Activated CD4-positive, alpha-beta T cell treated with anti-CD3 and anti-CD28 coated beads, Interleukin-2, amount 10 ng/mL, durations not matched to agents 24 days and 14 days (primary cell): ENCODE results near the gene FKBP1A. TPM values are rescaled to one million over a fixed set of nuclear protein-coding genes. Genes with fewer than 3 reads are reported as not detected.

ENCODE experiments used
- DNase-seq: peaks from one replicate; pipeline ENCODE4 v3.0.0; 2022
- H3K27ac Mint-ChIP-seq: one replicate; pipeline ENCODE4 v1.8.0; 2022; ENCODE audit warnings: mild to moderate bottlenecking, mixed read lengths
- H3K27me3 Mint-ChIP-seq: one replicate; pipeline ENCODE4 v1.8.0; 2022; ENCODE audit warnings: mixed read lengths
- H3K36me3 Mint-ChIP-seq: one replicate; pipeline ENCODE4 v1.8.0; 2022; ENCODE audit warnings: low read depth, mild to moderate bottlenecking, mixed read lengths
- H3K4me1 Mint-ChIP-seq: one replicate; pipeline ENCODE4 v1.8.0; 2021; ENCODE audit warnings: mixed read lengths
- H3K4me3 Mint-ChIP-seq: one replicate; pipeline ENCODE4 v1.8.0; 2022; ENCODE audit warnings: mild to moderate bottlenecking, moderate library complexity, mixed read lengths
- H3K9me3 Mint-ChIP-seq: one replicate; pipeline ENCODE4 v1.8.0; 2021; ENCODE audit warnings: mixed read lengths
- intact Hi-C: fragments of 100-400 bp; cut with micrococcal nuclease; formaldehyde crosslinking; loops from one replicate; pipeline ENCODE4 v1.15.1; 2023
- total RNA-seq: library from RNA; stranded (reverse); gene quantifications from 2 replicates; pipeline ENCODE4 v1.2.3, GENCODE V29; 2022

The FKBP1A gene
- total RNA-seq, 1 donor from 2014 or later: 292 TPM

DNA sequence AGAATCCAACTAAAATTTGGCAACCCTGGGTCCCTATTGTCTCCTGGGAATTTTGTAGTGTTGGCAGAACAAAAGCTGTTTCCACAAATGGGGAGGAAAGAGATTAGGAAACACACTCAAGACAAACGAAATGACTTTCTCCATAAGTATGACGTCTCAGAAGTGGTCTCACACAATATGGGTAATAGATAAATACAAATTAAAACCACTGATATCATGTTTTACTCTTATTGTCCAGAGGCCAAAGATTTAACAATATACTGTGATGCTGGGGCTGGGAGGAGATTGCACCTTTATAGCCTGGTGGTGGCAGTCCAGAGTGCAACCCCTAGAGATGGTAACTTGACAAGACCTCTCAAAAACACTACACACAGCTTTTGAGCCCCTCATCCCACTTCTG is 18.6 kb downstream of the FKBP1A start:
- no peak overlapping the region for H3K4me3 Mint-ChIP-seq
- intact Hi-C loops: no loop called here
- H3K27ac Mint-ChIP-seq: no peak overlapping the region
- no peaks in the 10 kb centered on the region for H3K9me3 Mint-ChIP-seq
- no peak for DNase-seq
- peaks cover 72% of the 10 kb centered on the region for H3K4me1 Mint-ChIP-seq
- no peaks in the 10 kb centered on the region for H3K27me3 Mint-ChIP-seq
- H3K36me3 Mint-ChIP-seq: peaks cover 60% of the 10 kb centered on the region

DNA sequence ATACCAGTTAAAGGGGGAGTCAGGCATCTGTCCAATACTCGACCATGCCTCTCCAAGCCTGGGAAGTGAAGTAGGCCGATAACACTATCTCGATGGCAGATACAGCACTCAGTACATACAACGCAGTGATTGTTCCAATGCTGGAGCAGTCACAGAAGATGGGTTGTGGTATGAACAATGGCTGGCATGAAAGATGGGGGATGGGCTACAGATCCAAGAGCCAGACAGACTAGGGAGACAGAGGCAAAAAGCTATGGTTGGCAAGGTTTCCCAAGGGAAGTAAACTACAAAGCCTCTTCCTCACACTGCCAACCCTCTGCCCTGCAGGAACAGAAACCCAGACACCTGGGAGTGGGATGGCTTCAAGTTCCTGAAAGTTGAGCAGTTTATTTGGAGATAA is 19.2 kb downstream of the FKBP1A start:
- no peak overlapping the region for H3K27ac Mint-ChIP-seq
- no peak overlapping the region for H3K4me3 Mint-ChIP-seq
- no peaks in the 10 kb centered on the region for H3K27me3 Mint-ChIP-seq
- no peak for DNase-seq
- intact Hi-C loops: no loop called here
- H3K4me1 Mint-ChIP-seq: peaks cover 72% of the 10 kb centered on the region
- no peaks in the 10 kb centered on the region for H3K9me3 Mint-ChIP-seq
- peaks cover 61% of the 10 kb centered on the region for H3K36me3 Mint-ChIP-seq

DNA sequence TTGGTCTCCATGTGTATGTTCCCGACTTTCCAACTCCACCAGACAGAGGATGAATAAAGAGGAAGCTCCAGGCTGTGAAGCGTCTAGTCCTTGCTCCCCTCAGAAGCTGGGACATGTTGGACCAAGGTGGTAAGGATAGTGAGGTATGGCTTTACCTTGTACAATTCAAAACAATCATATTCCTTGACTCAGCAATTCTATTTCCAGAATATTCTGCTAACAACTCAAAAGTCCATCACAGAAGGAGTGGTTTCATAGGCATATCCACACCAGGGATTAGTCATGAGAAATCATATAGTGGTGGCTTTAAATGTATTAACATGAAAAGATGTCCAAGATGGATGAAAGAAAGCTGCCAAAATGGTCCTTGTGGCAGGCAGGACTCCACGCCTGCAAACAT is 19.8 kb downstream of the FKBP1A start:
- Mint-ChIP-seq H3K4me1 (peaks cover 68% of the 10 kb centered on the region), H3K27me3 (no peaks in the 10 kb centered on the region), H3K9me3 (no peaks in the 10 kb centered on the region), H3K27ac (no peak overlapping the region), H3K4me3 (no peak overlapping the region), H3K36me3 (peaks cover 64% of the 10 kb centered on the region)
- intact Hi-C loops: no loop called here
- DNase-seq: no peak

DNA sequence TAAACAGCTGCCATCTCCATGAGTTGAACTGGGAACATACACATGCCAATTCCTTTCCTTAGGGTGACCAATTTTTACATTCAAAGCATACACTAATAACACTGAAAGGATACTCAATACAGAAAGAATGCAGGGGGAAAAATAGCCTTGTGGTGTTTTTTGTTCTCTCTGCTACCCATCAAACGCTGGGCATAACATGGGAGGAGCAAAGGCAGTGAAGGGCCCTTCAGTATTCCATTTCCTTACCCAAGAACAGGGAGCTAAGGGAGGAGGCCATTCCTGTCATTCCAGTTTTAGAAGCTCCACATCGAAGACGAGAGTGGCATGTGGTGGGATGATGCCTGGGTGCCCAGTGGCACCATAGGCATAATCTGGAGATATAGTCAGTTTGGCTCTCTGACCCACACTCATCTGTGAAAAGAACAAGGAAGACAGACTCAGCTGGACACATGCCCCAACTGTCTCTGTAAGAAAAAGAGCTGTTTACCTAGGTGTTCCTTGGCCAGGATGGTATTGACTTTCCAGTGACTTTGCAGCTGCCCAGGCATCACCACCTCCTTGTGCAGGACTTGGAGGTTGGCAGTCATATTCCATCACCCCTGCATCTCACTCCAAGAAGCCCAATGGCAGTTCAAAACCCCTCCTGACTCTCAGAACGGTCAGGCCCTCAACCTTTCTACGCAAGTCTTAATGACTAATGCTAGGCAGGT is 20.9 kb downstream of the FKBP1A start:
- Mint-ChIP-seq H3K27ac (peak overlapping the region; percentile 35), H3K4me1 (peaks cover 61% of the 10 kb centered on the region), H3K36me3 (peaks cover 71% of the 10 kb centered on the region), H3K4me3 (no peak overlapping the region), H3K27me3 (no peaks in the 10 kb centered on the region), H3K9me3 (no peaks in the 10 kb centered on the region)
- DNase-seq: peak; percentile 51
- intact Hi-C loops: no loop called here

DNA sequence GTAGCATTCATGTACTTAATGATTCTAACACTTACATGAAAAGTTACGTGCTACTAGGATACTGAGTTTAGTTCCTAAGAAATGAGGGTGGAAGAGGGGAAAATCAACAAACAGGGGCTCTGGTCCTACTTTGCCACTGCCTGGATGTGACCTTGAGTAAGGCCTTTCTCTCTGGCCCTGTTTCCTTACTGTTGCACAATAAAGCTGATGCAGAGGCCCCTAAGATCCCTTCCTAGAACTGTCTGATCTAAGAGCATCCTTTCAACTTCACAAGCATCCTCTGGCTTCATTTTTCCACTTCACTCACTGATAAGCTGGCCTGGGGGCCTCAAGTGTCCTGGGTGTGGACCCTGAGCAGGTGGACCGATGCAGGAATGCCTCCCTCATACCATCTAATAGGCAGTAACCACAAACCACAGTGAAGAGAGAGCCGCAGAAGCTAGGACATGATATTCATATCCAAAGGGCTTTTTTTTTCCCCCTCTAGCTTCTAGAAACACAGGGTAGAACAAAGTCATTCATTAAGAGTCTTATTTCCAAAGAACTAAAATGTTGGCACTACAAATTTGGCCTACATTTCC is 21.6 kb downstream of the FKBP1A start:
- H3K27me3 Mint-ChIP-seq: no peaks in the 10 kb centered on the region
- DNase-seq: peak; percentile 55
- H3K4me1 Mint-ChIP-seq: peaks cover 56% of the 10 kb centered on the region
- H3K36me3 Mint-ChIP-seq: peaks cover 70% of the 10 kb centered on the region
- intact Hi-C loops: no loop called here
- H3K4me3 Mint-ChIP-seq: no peak overlapping the region
- no peaks in the 10 kb centered on the region for H3K9me3 Mint-ChIP-seq
- peak overlapping the region; percentile 17 for H3K27ac Mint-ChIP-seq

DNA sequence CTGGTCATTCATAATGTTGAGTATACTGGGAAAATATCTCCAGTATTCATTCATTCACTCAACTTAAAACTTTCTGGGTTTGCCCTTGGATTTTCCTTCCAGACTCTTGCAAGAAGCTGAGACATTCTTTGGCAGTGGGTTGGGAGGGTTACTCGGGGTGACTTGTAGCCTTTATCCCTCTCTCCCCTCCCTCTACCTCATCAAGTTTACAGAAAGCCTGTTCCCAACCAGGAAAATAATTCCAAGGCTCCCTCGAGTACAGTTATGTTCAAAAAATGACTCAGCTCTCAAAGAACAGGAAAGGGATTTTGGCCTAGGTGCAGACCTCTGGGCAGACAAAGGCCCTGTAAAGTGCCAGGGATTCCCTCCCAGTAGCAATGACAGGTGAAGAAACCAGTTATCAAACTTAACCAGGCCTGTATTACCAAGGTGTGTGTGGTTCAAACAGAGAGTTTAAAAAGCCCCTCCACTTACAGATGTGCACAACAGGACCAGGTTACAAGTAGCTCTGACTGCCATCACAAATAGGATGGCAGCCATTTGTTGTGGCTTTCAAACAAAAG is 22.2 kb downstream of the FKBP1A start:
- peak; percentile 45 for DNase-seq
- Mint-ChIP-seq H3K4me3 (no peak overlapping the region), H3K27me3 (no peaks in the 10 kb centered on the region), H3K36me3 (peaks cover 69% of the 10 kb centered on the region), H3K9me3 (peaks cover 2% of the 10 kb centered on the region), H3K4me1 (peaks cover 51% of the 10 kb centered on the region), H3K27ac (no peak overlapping the region)
- intact Hi-C loops: no loop called here

DNA sequence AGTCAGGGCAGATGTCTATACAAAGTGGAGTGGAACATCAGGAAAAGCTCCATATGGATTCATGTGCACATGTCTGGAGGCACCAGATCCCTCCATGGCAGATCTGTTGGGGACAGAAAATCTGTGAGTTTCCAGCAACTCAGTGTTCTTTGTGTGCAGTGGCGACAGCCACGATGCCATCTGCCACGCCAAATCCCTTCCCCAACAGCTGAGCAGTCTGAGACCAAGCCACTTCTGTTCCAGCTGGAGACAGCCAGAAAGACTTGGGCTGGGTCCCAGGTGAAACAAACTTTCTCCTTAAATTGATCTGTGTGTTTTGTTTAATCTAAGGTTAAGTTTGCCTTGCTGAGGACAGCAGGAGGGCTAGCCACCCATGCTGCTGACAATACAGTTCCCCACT is 22.9 kb downstream of the FKBP1A start:
- no peaks in the 10 kb centered on the region for H3K27me3 Mint-ChIP-seq
- no peak overlapping the region for H3K27ac Mint-ChIP-seq
- intact Hi-C loops: loop anchor here (10.0 kb wide), 1 partner anchor 295 kb away; no protein-coding TSS in a partner anchor
- peaks cover 54% of the 10 kb centered on the region for H3K4me1 Mint-ChIP-seq
- peak; percentile 57 for DNase-seq
- peaks cover 5% of the 10 kb centered on the region for H3K9me3 Mint-ChIP-seq
- H3K4me3 Mint-ChIP-seq: no peak overlapping the region
- H3K36me3 Mint-ChIP-seq: peaks cover 73% of the 10 kb centered on the region

DNA sequence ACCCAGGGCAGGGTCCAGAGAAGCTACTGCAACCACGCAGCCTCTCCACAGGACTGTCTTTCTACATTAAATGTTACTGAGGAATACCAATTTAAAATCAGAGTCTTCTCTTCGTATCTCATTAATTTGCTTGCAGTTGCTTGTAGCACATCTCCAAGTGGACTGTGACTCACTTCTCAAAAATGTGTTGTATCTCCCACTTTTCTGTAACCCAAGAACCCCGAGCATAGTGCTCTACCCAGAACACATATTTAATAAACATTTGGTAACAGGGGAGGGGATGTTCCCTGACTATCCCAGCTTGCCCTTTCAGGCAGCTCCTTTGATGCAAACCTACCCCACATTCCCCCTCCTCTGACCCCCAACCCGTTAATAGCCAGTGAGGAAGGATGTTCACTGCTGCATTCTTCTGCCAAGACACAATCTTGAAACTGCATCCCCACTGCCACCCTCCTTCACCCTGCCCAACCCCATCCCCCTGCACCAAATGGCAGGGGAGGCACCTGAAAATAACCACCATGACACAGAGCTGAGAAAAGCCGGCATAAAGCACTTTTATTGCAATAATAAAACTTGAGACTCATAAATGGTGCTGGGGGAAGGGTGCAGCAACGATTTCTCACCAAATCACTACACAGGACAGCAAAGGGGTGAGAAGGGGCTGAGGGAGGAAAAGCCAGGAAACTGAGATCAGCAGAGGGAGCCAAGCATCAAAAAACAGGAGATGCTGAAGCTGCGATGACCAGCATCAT is 24.2 kb downstream of the FKBP1A start:
- peaks cover 73% of the 10 kb centered on the region for H3K36me3 Mint-ChIP-seq

DNA sequence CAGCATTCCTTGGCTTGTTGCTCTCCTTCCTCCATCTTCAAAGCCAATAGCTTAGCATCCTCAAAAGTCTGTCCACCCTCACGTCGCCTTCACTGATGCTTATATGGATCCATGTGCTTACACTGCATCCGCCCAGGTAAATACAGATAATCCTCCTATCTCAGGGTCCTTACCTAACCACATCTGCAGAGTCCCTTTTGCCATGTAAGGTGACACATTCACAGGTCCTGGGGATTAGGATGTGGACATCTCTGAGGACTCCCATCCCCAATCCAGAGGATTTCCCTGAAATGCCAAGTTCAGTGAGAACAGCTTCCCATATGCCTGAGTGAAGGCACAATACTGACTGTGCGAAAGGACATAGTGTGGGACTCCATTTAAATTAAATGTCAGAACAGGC is 25.4 kb downstream of the FKBP1A start:
- intact Hi-C loops: loop anchor here (10.0 kb wide), 1 partner anchor 297 kb away; no protein-coding TSS in a partner anchor
- Mint-ChIP-seq H3K9me3 (peaks cover 5% of the 10 kb centered on the region), H3K4me3 (no peak overlapping the region), H3K27ac (no peak overlapping the region), H3K36me3 (peaks cover 73% of the 10 kb centered on the region), H3K4me1 (peaks cover 63% of the 10 kb centered on the region), H3K27me3 (no peaks in the 10 kb centered on the region)
- DNase-seq: peak; percentile 51

More for the DNA sequence above, 24.2 kb downstream of the FKBP1A start:
- Mint-ChIP-seq H3K4me3 (no peak overlapping the region), H3K27me3 (no peaks in the 10 kb centered on the region), H3K9me3 (peaks cover 5% of the 10 kb centered on the region), H3K4me1 (peaks cover 59% of the 10 kb centered on the region), H3K27ac (peak overlapping the region; percentile 41)
- DNase-seq: peak; percentile 46
- intact Hi-C loops: loop anchor here (10.0 kb wide), 1 partner anchor 296 kb away; no protein-coding TSS in a partner anchor

DNA sequence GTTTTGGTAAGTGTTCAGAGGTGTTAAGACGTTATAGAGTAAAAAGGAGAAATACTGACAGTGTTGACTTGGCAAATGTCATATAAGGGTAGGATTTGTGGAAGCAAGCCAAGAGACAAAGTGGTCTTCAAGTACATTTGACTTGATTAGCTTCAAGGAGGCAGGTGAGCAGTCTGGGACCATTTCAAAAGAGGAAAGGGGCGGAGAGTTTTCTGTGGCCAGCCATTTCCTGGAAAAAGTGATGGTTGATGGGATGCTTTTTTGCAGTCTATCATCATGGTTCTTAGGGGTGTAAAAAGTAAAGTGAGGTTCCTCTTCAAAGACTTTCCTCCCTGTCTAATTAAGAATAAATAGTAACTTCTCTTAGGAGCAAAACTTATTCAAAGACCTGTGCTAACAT is 28.7 kb downstream of the FKBP1A start:
- peak overlapping the region; percentile 58 for H3K4me3 Mint-ChIP-seq

DNA sequence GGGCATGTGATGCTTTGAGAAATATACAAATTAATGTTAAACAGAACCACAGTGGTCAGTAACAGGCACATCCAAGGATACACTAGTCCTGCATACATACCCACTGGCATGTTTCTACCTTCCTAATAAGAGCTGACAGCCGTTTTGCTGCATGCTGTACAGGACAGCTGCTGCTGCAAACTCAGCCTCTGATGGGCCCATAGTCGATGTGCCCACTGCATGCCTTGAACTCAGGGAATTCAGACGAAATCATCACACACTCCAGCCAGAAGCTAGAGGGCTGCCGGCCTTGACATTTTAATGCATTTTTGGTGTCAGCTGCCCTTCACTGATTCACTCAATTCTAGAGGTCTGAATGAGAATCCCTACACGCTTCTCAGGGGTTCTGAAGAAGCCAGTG is 29.3 kb downstream of the FKBP1A start:
- H3K4me1 Mint-ChIP-seq: peaks cover 69% of the 10 kb centered on the region

More for the DNA sequence above, 28.7 kb downstream of the FKBP1A start:
- intact Hi-C loops: loop anchor here (1.0 to 10.0 kb wide), 2 partner anchors 13 to 301 kb away; no protein-coding TSS in a partner anchor
- peak; percentile 86 for DNase-seq
- H3K36me3 Mint-ChIP-seq: peaks cover 79% of the 10 kb centered on the region
- peak overlapping the region; percentile 79 for H3K27ac Mint-ChIP-seq
- peaks cover 5% of the 10 kb centered on the region for H3K9me3 Mint-ChIP-seq
- no peaks in the 10 kb centered on the region for H3K27me3 Mint-ChIP-seq
- H3K4me1 Mint-ChIP-seq: peaks cover 69% of the 10 kb centered on the region

DNA sequence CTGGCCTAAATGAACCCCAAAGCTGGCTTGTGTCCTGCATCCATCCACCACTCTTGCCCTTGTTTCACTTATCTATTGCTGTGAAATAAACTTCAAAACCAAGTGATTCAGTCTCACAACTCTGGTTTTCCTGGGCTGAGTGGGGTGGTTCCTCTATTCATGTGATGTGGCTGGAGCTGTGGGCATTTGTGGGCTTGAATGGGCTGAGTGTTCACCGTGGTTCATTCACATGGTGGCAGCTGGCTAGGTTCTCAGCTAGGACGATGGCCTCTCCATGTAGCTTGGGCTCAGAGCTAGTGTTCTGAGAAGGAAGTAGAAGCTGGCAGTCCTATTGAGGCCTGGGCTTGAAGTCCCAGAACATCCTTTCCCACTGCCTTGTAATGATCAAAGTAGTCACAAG is 30.4 kb downstream of the FKBP1A start:
- Mint-ChIP-seq H3K4me3 (peak overlapping the region; percentile 36), H3K36me3 (peaks cover 78% of the 10 kb centered on the region), H3K4me1 (peaks cover 76% of the 10 kb centered on the region), H3K27ac (peak overlapping the region; percentile 80), H3K9me3 (peaks cover 5% of the 10 kb centered on the region), H3K27me3 (no peaks in the 10 kb centered on the region)
- intact Hi-C loops: loop anchor here (10.0 kb wide), 1 partner anchor 302 kb away; no protein-coding TSS in a partner anchor
- no peak for DNase-seq

More for the DNA sequence above, 29.3 kb downstream of the FKBP1A start:
- H3K36me3 Mint-ChIP-seq: peaks cover 79% of the 10 kb centered on the region
- no peaks in the 10 kb centered on the region for H3K27me3 Mint-ChIP-seq
- peaks cover 5% of the 10 kb centered on the region for H3K9me3 Mint-ChIP-seq
- peak overlapping the region; percentile 58 for H3K4me3 Mint-ChIP-seq
- no peak for DNase-seq
- intact Hi-C loops: loop anchor here (10.0 kb wide), 1 partner anchor 301 kb away; no protein-coding TSS in a partner anchor
- H3K27ac Mint-ChIP-seq: peak overlapping the region; percentile 79

DNA sequence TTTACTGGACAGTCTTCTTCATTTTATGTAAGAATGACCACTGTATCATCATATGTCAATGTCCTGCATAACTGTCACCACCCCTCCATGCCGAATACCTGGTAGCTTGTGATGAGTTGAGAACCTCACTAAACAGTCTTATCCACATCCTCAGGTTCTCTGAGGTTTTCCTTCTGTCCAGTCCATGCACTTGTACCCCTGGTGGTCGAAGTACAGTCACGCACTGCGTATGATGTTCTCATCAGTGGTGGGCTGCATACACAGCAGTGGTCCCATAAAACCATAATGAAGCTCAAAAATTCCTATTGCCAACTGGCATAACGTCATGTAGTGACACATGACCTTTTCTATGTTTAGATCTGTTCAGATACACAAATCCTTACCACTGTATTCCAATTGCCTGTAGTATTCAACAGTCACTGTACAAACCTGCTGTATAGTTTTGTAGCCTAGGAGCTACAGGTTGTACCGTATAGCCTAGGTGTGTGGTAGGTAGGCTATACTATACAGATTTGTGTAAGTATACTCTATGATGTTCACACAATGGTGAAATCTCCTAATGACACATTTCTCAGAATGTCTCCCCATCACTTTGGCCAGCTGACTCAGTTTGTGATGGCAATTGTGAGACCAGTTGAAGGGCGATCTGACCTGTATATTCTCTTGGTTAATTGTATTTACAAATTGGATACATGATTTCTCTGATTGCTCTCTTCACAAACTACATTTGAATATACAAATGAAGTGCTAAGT is 32.6 kb downstream of the FKBP1A start:
- Mint-ChIP-seq H3K9me3 (peaks cover 3% of the 10 kb centered on the region), H3K4me3 (peak overlapping the region; percentile 32), H3K4me1 (peaks cover 71% of the 10 kb centered on the region), H3K27me3 (no peaks in the 10 kb centered on the region), H3K27ac (peak overlapping the region; percentile 65), H3K36me3 (peaks cover 72% of the 10 kb centered on the region)
- intact Hi-C loops: loop anchor here (10.0 kb wide), 1 partner anchor 305 kb away; no protein-coding TSS in a partner anchor
- DNase-seq: no peak
